Adrenal gland (tissue), 12 donors: ENCODE data around the gene MS4A6A. TPM values are rescaled to one million over a fixed set of nuclear protein-coding genes. Genes with fewer than 3 reads are reported as not detected.
"Not testable (repeated sequence)": the region's sequence is repeated elsewhere in the genome, so short reads cannot be mapped to it uniquely, and the experiment has no call there.

ENCODE experiments used
- DNase-seq, 7 donors: peaks; one replicate each; pipeline ENCODE4 v3.0.0-alpha.2; 2019 to 2020
- H3K27ac ChIP-seq, 5 donors: fragments of 200-600 bp; sonication (generic) in 4 of 5; 1 replicate in 3 of 5; 2 replicates in 2 of 5; pipeline versions ENCODE4 v1.5.1 to v1.8.0; 2016 to 2020; ENCODE audit warnings: mild to moderate bottlenecking in 1 of 5
- H3K27me3 ChIP-seq: fragments of 200-600 bp; 2 replicates; pipeline ENCODE4 v1.8.0; 2021
- H3K36me3 ChIP-seq, 2 donors: fragments of 200-600 bp; replicated peaks in 1 of 2; 1 replicate in 1 of 2; 2 replicates in 1 of 2; pipeline versions ENCODE4 v1.5.1 to v1.8.0; 2018 to 2022
- H3K4me1 ChIP-seq, 2 donors: fragments of 200-600 bp; replicated peaks in 1 of 2; 1 replicate in 1 of 2; 2 replicates in 1 of 2; pipeline versions ENCODE4 v1.5.1 to v1.8.0; 2018 to 2021
- H3K4me3 ChIP-seq, 4 donors: fragments of 200-600 bp; sonication (generic) in 3 of 4; one replicate each; pipeline ENCODE4 v1.5.1; 2016 to 2018
- H3K9me3 ChIP-seq, 3 donors: fragments of 200-600 bp; sonication (generic) in 1 of 3; replicated peaks in 1 of 3; 1 replicate in 2 of 3; 2 replicates in 1 of 3; pipeline versions ENCODE4 v1.5.1 to v1.8.0; 2016 to 2021
- CTCF ChIP-seq, 6 experiments: fragments of 450-650 bp in 4 of 6; fragments of 200-600 bp in 2 of 6; sonication (generic) in 1 of 6; IDR thresholded peaks; 1 replicate in 5 of 6; 2 replicates in 1 of 6; pipeline versions ENCODE4 v1.5.1 to v1.8.0; 2016 to 2021; ENCODE audit warnings: antibody characterized with exemption in 6 of 6, mild to moderate bottlenecking in 2 of 6, moderate library complexity in 1 of 6
- POLR2A ChIP-seq, 2 donors: fragments of 450-650 bp; IDR thresholded peaks; one replicate each; pipeline ENCODE4 v1.6.1; 2017; ENCODE audit warnings: antibody characterized with exemption in 2 of 2, mild to moderate bottlenecking in 2 of 2, moderate library complexity in 1 of 2
- WGBS, 4 donors: extraction: QIAGEN DNeasy Blood & Tissue Kit in 2 of 4; methylation state at CpG; one replicate each; pipeline versions ENCODE4 v1.1.5 to v1.1.7; 2013 to 2017; 5-methylcytosine and 5-hydroxymethylcytosine counted together
- intact Hi-C, 2 donors: fragments of 100-400 bp; cut with DNase I; formaldehyde crosslinking; loops; one replicate each; pipeline versions ENCODE4 v1.14.1 to v1.15.0; 2022 to 2023
- polyA plus RNA-seq, 3 donors: library from polyadenylated mRNA; stranded (reverse); fragments of 200-250 nt in 2 of 3; fragments of 350-450 nt in 1 of 3; fragmentation: Illumina TruSeq in 1 of 3; extraction: RNeasy Lipid Tissue Mini Kit (QIAGEN cat#74804) in 1 of 3; gene quantifications; one replicate each; pipeline ENCODE4 v1.2.3, GENCODE V29; 2013 to 2014
- total RNA-seq, 9 donors: library from RNA; depleted of rRNA in 4 of 9; stranded (reverse); fragments of >200 nt in 4 of 9; fragments of 120-200 nt in 1 of 9; fragmentation: NEBNext Ultra II Directional in 1 of 9; extraction: Animal tissue kit (Norgen Biotek cat#: 25700) in 1 of 9; gene quantifications; one replicate each; pipeline versions ENCODE4 v1.1.0 to v1.2.4, GENCODE V29; 2013 to 2023
- donor health status: healthy with polysubstance abuse.
- donor health status: Bipolar disorder and iron deficiency.
- donor health status: DM: yes; HTN: yes; CAD: no.
- donor health status: DM: no; HTN: no; CAD: no.
- donor health status: DM: no; HTN: no; CAD: no.
- donor health status: DM: yes; HTN: yes; CAD: no.

Gene MS4A6A
- total and polyA plus RNA-seq, 12 donors = 28.6 to 204 (median 121) TPM

- Histone ChIP-seq H3K9me3 (no peaks in the 10 kb centered on the region), H3K36me3 (no peaks in the 10 kb centered on the region), H3K4me3 (no peak overlapping the region), H3K27me3 (no peaks in the 10 kb centered on the region), H3K27ac (no peak overlapping the region), H3K4me1 (no peaks in the 10 kb centered on the region)
- TF ChIP-seq POLR2A (IDR thresholded peaks at IDR 0.05) = no peak
- TF ChIP-seq CTCF (IDR thresholded peaks at IDR 0.05) = no peak
- WGBS, 4 donors = 63 to 73% (median 72%) methylated on average over 4 of the region's 4 CpGs
- intact Hi-C loops = no loop called here
- no peak for DNase-seq
Measured at GRCh38 chr11:60204922-60205321, 22.0 kb upstream of the MS4A6A start.

DNA sequence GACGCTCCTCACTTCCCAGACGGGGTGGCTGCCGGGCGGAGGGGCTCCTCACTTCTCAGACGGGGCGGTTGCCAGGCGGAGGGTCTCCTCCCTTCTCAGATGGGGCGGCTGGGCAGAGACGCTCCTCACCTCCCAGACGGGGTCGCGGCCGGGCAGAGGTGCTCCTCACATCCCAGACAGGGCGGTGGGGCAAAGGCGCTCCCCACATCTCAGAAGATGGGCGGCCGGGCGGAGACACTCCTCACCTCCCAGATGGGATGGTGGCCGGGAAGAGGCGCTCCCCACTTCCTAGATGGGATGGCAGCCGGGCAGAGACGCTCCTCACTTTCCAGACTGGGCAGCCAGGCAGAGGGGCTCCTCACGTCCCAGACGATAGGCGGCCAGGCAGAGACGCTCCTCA is 18.5 kb upstream of the MS4A6A start:
- DNase-seq, H3K36me3 ChIP-seq, intact Hi-C loops, H3K27ac ChIP-seq, H3K4me1 ChIP-seq, H3K27me3 ChIP-seq, H3K4me3 ChIP-seq, H3K9me3 ChIP-seq: not testable (repeated sequence)
- 93 to 98% (median 95%) methylated on average over 4 to 16 of the region's 26 CpGs for WGBS, 4 donors

DNA sequence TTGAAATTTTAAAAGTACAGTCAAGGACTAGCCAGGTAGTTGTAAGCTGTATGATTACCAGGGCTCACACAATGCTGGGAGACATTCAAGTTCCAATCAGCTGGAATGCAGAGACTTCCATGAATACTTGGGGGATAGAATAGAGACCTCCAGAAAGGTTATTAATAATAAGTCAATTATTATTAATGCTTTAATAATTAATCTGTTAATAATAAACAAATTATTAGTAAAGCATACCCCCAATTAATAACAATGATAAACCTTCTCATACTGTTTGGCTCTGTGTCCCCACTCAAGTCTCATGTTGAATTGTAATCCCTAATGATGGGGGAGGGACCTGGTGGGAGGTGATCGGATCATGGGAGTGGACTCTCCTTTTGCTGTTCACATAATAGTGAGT is 14.6 kb upstream of the MS4A6A start:
- intact Hi-C loops = no loop called here
- H3K27me3 ChIP-seq = no peaks in the 10 kb centered on the region
- 80 to 96% (median 92%) methylated on average over 1 of the region's 1 CpG for WGBS, 4 donors

DNA sequence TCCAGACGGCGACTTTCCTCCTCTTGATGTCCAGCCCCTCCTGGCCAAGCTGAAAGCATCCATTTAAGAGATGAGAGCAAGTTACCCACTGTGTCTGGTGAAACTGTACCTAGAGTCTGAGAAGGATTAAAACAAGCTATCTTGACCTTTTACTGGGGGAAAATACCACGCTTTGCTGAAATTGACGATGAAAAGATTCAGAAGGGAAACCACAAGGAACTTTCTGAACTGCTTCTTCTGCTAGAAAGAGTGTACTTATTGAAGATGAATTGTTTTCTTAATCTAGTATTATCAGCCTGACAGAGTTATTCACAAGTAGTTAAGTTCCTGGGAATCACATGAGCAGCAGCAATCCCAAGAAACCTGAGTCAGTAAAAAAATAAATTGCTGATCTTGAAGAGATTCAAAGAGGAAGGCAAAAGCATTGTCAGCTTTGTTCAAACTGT is 13.1 kb upstream of the MS4A6A start:
- Histone ChIP-seq H3K36me3 (no peaks in the 10 kb centered on the region), H3K4me3 (no peak overlapping the region), H3K4me1 (peaks cover 0 to 21% of the 10 kb centered on the region in 2 donors), H3K9me3 (no peaks in the 10 kb centered on the region), H3K27me3 (no peaks in the 10 kb centered on the region), H3K27ac (peak overlapping the region; percentile 4 to 60 (median 33))
- intact Hi-C loops = no loop called here
- DNase-seq = no peak
- TF ChIP-seq CTCF (IDR thresholded peaks at IDR 0.05) (no peak), POLR2A (IDR thresholded peaks at IDR 0.05) (no peak)
- WGBS, 4 donors = 62 to 76% (median 70%) methylated on average over 4 of the region's 4 CpGs

More for the DNA sequence above, 14.6 kb upstream of the MS4A6A start:
- no peak for DNase-seq
- no peak overlapping the region for H3K27ac ChIP-seq
- no peak overlapping the region for H3K4me3 ChIP-seq
- no peaks in the 10 kb centered on the region for H3K36me3 ChIP-seq
- TF ChIP-seq POLR2A (IDR thresholded peaks at IDR 0.05) (no peak), CTCF (IDR thresholded peaks at IDR 0.05) (no peak)
- peaks cover 0 to 21% of the 10 kb centered on the region in 2 donors for H3K4me1 ChIP-seq
- H3K9me3 ChIP-seq = no peaks in the 10 kb centered on the region

GRCh38 chr11:60194511-60194910 is 11.6 kb upstream of the MS4A6A start:
- intact Hi-C loops = no loop called here
- Histone ChIP-seq H3K36me3 (no peaks in the 10 kb centered on the region), H3K27ac (peak overlapping the region in 3 of 5 donors; percentile 3 to 58 (median 37)), H3K4me1 (peaks cover 0 to 21% of the 10 kb centered on the region in 2 donors), H3K4me3 (no peak overlapping the region), H3K27me3 (no peaks in the 10 kb centered on the region), H3K9me3 (no peaks in the 10 kb centered on the region)
- TF ChIP-seq POLR2A (IDR thresholded peaks at IDR 0.05) = no peak
- TF ChIP-seq CTCF (IDR thresholded peaks at IDR 0.05) = no peak
- WGBS, 4 donors = 58 to 68% (median 60%) methylated on average over 3 of the region's 3 CpGs
- DNase-seq = no peak
